GM19372 (cell line): ENCODE data around the gene TIMM22.
"Not testable (repeated sequence)": the region's sequence is repeated elsewhere in the genome, so short reads cannot be mapped to it uniquely, and the experiment has no call there.

ENCODE experiments used
- ATAC-seq: cut with Tn5 transposase; IDR thresholded peaks from one replicate; pipeline ENCODE4 v1.9.1; 2021; ENCODE audit warnings: mild to moderate bottlenecking, low read depth, moderate library complexity; ENCODE audit not compliant: unreplicated experiment

The TIMM22 gene

DNA sequence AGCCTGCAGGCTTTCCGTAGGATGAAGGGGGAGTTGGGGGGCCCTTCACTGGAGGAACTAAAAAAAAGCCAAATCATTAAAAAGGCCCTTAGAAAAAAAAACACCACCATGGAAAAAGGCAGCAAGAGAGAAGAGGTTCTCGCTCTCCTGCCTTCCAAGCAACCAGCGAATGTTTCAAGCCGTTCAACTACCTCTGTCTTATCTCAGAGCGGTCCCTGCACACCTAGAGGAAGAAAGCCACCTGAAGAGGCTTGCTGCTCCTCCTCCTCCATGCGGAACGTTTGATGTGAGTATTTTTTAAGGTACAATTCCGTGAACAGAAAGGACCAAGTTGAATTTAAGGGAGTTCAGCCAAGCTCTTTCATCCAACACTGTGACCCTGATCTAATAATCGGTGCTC, 26.6 kb upstream of the TIMM22 start:
- no peak for ATAC-seq

GRCh38 chr17:971861-972260, 25.1 kb upstream of the TIMM22 start:
- ATAC-seq, result not testable (repeated sequence)

DNA sequence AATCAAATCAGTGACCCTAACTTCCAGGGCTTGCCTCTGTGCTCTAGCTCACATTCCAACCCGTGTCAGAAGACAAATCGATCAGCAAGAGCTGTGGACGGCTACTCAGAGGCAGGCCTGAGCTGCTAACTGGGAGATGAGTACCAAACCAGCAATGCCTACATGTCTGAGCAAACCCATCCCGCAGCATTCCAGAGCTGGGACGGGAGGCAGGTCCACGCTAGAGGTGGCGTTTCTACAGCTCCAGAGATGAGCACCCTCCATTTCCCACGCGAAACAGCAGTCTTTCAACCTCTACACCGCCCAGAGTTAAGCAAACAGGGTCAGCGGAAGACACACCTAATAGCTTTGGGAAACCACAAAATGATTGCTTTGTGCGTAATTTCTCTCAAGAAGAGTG, 23.9 kb upstream of the TIMM22 start:
- no peak for ATAC-seq

DNA sequence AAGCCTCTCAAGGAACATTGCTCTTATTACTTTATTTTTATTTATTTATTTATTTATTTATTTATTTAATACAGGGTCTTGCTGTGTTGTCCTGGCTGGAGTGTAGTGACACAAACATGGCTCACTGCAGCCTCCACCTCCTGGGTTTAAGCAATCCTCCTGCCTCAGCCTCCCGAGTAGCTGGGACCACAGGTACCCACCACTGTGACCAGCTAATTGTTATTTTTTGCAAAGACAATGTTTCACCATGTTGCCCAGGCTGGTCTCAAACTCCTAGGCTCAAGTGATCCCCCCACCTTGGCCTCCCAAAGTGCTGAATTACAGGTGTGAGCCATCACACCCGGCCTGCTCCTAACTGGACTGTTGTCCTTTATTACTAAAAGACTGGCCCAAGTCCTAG, 22.2 kb upstream of the TIMM22 start:
- not testable (repeated sequence) for ATAC-seq

GRCh38 chr17:975371-975915, 21.5 kb upstream of the TIMM22 start:
- ATAC-seq, result no peak

DNA sequence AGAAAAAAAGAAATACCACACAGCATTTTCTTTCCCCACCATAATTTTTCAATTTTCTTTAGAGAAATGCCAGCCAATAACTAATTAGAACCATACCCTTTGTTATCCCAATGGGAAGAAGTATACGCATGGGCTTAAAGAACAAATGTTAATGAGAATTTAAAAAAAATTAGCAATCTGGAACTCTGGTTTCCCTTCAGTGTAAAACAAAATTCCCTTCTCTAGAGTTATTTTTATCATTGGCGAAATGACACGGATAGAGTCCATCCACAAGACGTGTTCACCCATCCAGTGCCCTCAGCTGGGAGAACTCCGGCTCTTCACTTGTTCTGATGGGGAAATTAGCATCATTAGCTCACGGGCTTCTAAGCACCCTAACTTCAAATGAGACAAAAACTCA, 20.6 kb upstream of the TIMM22 start:
- no peak for ATAC-seq

DNA sequence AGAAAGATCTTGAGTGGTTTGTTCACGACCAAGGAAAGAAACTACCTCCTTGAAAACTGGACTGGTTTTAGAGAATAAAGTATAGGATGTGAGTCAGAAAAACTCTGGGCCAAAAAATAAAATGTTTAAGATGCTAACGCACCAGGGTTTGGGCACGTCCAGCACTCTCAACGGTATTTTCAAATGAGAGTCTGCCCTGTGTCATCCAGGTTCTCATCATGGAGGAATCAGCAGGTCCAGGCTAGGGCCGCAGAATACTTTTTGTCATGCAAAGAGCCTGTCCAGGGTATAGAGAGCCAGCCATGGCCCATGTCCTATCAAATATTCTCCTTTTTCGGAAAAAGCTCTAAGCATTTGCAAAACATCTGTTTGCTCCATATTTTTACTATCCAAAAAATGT, 19.8 kb upstream of the TIMM22 start:
- ATAC-seq, result no peak

DNA sequence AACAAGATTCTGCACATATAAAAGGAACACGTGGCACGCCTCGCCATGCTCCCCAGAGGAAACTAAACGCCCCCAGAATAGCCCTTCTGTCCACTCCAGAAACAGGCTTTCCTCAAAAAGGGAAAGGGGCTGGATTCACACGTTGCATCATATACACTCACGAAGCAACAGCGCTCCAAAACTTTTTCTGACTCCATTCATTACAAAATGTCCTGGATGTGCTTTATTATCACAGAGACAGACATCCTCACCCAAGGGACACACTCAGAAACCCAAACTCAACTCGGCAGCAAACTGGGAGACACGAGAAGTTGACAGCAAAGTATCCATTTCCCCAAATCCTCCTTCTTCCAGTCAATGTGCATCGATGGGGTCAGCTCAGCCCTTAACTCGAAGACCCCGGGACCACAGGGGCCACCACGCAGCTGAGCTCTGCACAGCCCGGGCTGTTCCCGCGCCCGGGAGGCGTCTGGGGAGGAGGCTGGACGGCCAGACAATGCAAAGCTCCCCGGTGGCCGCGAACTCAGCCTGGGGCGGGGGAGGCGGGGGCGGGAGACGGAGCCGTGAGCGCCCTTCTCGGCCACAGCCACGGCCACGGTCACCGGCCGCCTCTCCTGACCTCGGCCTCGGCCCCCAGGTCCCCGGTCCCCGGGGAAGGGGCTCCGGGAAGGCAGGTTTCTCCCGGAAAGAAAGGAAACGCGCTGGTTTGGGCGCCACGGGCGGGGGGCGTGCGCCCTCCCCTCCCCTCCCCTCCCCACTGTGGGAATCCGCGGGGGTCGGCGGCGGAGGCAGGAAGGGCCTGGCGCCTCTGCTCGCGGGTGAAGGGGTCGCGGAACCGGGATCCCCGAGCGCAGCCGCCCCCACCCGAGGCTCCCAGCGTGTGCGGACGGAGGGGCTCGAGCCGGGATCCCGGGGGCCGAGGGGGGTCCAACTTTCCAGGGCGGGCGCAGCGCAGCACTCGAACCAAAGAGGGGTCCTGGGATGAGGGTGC, 18.5 kb upstream of the TIMM22 start:
- no peak for ATAC-seq

GRCh38 chr17:979212-979538, 17.8 kb upstream of the TIMM22 start:
- no peak for ATAC-seq

- peak; percentile 70 for ATAC-seq
Observed at GRCh38 chr17:979539-980405, 17.2 kb upstream of the TIMM22 start, which contains the start of gene NXN. Gene NXN (minus strand): TSS chr17:979776.

DNA sequence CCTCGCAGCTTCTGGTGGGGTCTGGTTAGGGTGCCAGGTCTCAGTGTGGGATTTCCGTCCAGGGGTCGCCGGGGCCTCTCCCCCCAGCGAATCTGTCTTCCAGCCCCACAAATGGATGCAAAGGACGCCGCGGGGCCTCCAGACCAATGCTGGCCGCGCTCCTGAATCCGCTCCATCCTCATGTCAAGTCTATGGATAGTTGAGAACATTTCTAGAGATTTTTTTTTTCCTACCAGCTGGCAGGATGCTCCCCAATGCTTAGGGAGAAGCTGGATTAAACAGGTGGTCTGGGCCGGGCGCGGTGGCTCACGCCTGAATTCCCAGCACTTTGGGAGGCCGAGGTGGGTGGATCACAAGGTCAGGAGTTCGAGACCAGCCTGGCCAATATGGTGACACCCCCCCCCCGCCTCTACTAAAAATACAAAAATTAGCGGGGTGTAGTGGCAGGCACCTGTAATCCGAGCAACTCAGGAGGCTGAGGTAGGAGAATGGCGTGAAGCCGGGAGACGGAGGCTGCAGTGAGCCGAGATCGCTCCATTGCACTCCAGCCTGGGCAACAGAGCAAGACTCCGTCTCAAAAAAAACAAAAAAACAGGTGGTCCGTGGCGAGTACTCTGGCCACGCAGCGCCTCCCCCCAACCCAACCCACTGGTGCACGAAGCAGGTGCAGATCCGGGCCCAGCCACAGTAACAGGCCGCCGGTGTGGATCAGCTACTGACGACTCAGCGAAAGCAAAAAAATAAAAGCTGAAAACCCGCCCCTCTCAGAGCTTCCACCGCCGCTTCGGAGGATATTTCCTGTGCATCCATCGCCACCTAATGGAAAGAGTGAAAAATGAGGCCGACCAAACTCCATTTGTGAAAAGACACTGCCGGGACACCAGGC, 16.3 kb upstream of the TIMM22 start:
- no peak for ATAC-seq

DNA sequence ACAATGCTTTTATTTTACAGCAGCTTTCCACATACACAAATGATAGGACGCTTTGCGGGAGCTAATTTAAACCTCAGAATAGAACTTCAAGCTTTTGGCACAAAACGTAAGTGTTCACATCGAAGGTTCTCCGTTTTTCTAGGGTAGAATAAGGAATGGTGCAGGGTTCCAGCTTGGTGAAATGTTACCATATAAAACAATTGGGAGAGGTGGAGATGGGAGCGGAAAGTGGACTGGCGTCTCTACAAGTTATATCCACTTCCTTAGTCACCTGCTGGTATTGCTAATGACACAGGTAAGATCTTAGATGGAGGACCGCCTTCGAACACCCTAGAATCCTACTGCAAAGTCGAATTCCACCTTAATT, 15.7 kb upstream of the TIMM22 start:
- ATAC-seq, result no peak

- ATAC-seq, result no peak
Observed at GRCh38 chr17:983921-984320, 13.0 kb upstream of the TIMM22 start.

DNA sequence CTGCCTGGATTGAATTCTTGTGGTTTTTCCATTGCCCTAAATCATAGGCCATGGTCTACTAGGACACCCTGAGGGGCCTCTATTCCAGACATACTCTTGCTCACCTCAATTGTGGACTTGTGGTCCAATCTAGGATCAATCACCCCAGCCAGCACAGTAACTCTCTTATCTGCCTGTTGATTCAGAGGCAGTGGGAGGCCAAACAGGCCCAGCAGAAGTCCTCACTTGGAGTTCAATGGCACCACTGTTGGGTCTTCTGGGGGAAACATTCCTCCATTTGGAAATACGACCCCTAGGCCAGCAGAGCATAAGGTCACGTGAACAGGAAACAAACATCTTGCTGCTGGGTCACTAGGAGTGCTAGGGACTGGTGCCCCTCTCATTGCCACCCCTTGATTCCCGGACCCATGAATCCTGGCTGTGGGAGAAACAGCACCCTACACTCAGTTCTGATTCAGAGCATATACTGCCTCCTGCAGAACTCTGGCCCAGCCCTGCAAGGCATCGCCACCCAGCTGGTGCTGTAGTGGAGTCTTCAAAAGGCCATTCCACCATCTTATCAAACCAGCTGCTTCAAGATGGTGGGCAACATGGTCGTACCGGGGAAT, 10.5 kb upstream of the TIMM22 start:
- no peak for ATAC-seq

DNA sequence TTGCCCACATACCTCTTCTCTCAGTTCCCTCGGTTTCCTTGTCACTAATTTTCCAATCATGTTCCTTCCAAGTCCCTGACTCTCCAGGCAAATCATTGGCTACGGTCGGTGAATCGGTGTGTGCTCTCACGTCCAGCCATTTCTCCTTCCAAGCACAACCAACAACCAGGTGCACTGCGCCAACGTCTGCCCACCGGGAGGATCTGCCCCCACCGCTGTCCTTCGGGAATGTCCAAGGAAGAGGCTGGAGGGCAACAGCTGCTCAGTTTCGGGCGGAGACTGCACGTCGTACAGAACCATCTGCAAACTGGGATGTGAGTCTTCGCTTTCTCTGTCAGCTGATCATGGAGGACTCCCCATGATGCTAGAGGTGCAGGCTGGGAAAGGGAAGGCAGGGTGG, 9.0 kb upstream of the TIMM22 start:
- ATAC-seq, result no peak

DNA sequence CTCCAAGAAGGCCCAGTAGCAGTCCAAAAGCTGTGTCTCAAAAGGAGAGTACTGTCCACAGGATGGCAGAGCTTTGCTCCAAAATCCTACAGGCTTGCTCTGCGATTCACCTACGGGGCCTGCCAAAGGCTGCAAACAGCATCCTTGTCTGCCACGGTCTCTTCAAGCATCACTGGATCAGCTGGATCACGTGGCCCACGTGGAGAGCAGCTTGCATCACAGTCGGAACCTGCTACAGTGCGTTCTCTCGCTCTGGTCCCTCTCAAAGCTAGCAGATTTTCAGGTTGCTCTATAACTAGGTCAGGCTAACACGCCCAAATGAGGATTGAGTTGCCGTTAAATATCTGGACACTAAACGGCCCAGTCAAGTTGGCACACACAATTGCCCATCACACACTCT, 8.4 kb upstream of the TIMM22 start:
- no peak for ATAC-seq

- no peak for ATAC-seq
Observed at GRCh38 chr17:992933-993332, 4.0 kb upstream of the TIMM22 start.

GRCh38 chr17:995324-995723, 1.6 kb upstream of the TIMM22 start:
- ATAC-seq, result not testable (repeated sequence)

DNA sequence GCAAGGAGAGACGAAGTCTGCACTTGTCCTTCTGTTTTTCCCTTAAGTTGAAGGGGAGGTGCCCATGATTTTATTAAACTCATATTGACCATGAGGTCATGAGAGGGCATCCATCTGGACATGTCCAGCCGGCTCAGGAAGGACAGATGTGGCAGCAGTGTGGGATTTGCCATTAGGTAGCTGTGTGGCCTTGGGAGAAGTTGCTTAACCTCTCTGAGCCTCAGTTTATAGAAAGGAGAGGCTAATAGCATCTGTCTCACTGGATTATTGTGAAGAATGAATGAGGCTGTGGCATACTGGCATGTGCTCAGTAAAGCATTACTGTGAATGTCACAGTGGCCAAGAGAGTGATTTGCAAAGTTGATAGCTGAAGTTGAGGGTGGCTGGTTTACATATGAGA, 1.2 kb downstream of the TIMM22 start:
- ATAC-seq, result no peak
